Measurements from ENCODE around the gene IL26. TPM values are rescaled to one million over a fixed set of nuclear protein-coding genes. Genes with fewer than 3 reads are reported as not detected.

The IL26 gene
- total RNA-seq, 1 donor from 2014 or later, result not detected

- peaks cover 7% of the 10 kb centered on the region for H3K4me1 Mint-ChIP-seq
- POLR2A ChIA-PET, result interaction anchor here (1.1 kb wide), 1 partner anchor 10 kb away, joined by 3 read pairs; no protein-coding TSS in a partner anchor
- intact Hi-C loops (cut with micrococcal nuclease), result no loop called here
- H3K9me3 Mint-ChIP-seq, result no peaks in the 10 kb centered on the region
- CTCF ChIA-PET, result interaction anchor here (2.2 kb wide), 1 partner anchor 8 kb away, joined by 9 read pairs; no protein-coding TSS in a partner anchor
- ATAC-seq (ENCODE audit: low read depth), result no peak
- no peak overlapping the region for H3K4me3 Mint-ChIP-seq
- H3K27me3 Mint-ChIP-seq, result no peaks in the 10 kb centered on the region
- no peak for TF ChIP-seq CTCF (IDR thresholded peaks at IDR 0.05)
- DNase-seq, result no peak
- no peak overlapping the region for H3K27ac Mint-ChIP-seq
- no peaks in the 10 kb centered on the region for H3K36me3 Mint-ChIP-seq (ENCODE audit: low read depth)
Measured at GRCh38 chr12:68231229-68231628, 5.6 kb upstream of the IL26 start.

GRCh38 chr12:68229956-68230355, 4.3 kb upstream of the IL26 start:
- intact Hi-C loops (cut with micrococcal nuclease), result no loop called here
- no peaks in the 10 kb centered on the region for H3K27me3 Mint-ChIP-seq
- DNase-seq (no peak), ATAC-seq (ENCODE audit: low read depth) (no peak)
- TF ChIP-seq CTCF (IDR thresholded peaks at IDR 0.05), result no peak
- H3K36me3 Mint-ChIP-seq (ENCODE audit: low read depth), result no peaks in the 10 kb centered on the region
- ChIA-PET POLR2A (no interaction called here), CTCF (no interaction called here)
- H3K9me3 Mint-ChIP-seq, result no peaks in the 10 kb centered on the region
- H3K4me1 Mint-ChIP-seq, result no peaks in the 10 kb centered on the region
- H3K4me3 Mint-ChIP-seq, result no peak overlapping the region
- no peak overlapping the region for H3K27ac Mint-ChIP-seq

- POLR2A ChIA-PET, result no interaction called here
- no peaks in the 10 kb centered on the region for H3K36me3 Mint-ChIP-seq (ENCODE audit: low read depth)
- ATAC-seq (ENCODE audit: low read depth), result no peak
- TF ChIP-seq CTCF (IDR thresholded peaks at IDR 0.05), result no peak
- H3K9me3 Mint-ChIP-seq, result no peaks in the 10 kb centered on the region
- H3K4me3 Mint-ChIP-seq, result no peak overlapping the region
- CTCF ChIA-PET, result no interaction called here
- H3K27me3 Mint-ChIP-seq, result peaks cover 3% of the 10 kb centered on the region
- no peak overlapping the region for H3K27ac Mint-ChIP-seq
- H3K4me1 Mint-ChIP-seq, result peaks cover 5% of the 10 kb centered on the region
- intact Hi-C loops (cut with micrococcal nuclease), result no loop called here
- no peak for DNase-seq
Measured at GRCh38 chr12:68227356-68227755, 1.7 kb upstream of the IL26 start.

- Mint-ChIP-seq H3K4me1 (peaks cover 5% of the 10 kb centered on the region), H3K9me3 (no peaks in the 10 kb centered on the region), H3K27me3 (peaks cover 3% of the 10 kb centered on the region), H3K36me3 (ENCODE audit: low read depth) (no peaks in the 10 kb centered on the region), H3K4me3 (no peak overlapping the region), H3K27ac (no peak overlapping the region)
- no peak for TF ChIP-seq CTCF (IDR thresholded peaks at IDR 0.05)
- DNase-seq (no peak), ATAC-seq (ENCODE audit: low read depth) (no peak)
- intact Hi-C loops (cut with micrococcal nuclease), result loop anchor here (5.0 kb wide), 1 partner anchor 583 kb away; the partner anchor contains the start of gene MDM2
- ChIA-PET POLR2A (no interaction called here), CTCF (interaction anchor here (2.1 to 4.9 kb wide), 3 partner anchors 12 to 96 kb away, joined by 5 to 96 read pairs (median 26); no protein-coding TSS in a partner anchor)
Measured at GRCh38 chr12:68224613-68225285, 861 bp downstream of the IL26 start.

GRCh38 chr12:68223067-68223747, 2.4 kb downstream of the IL26 start:
- TF ChIP-seq CTCF (IDR thresholded peaks at IDR 0.05), result no peak
- H3K4me3 Mint-ChIP-seq, result peak overlapping the region; percentile 48
- intact Hi-C loops (cut with micrococcal nuclease), result loop anchor here (1.0 to 5.0 kb wide), 6 partner anchors 94 to 868 kb away; partner anchors contain the start of genes MDM2, NUP107 and SLC35E3
- H3K4me1 Mint-ChIP-seq, result peaks cover 5% of the 10 kb centered on the region
- peak; percentile 29 for DNase-seq
- peak; percentile 99 for ATAC-seq (ENCODE audit: low read depth)
- H3K27me3 Mint-ChIP-seq, result peaks cover 3% of the 10 kb centered on the region
- POLR2A ChIA-PET, result interaction anchor here (0.7 kb wide), 1 partner anchor 93 kb away, joined by 3 read pairs; no protein-coding TSS in a partner anchor
- CTCF ChIA-PET, result interaction anchor here (0.6 to 4.9 kb wide), 19 partner anchors 9 to 867 kb away, joined by 3 to 96 read pairs (median 4); no protein-coding TSS in a partner anchor
- H3K27ac Mint-ChIP-seq, result no peak overlapping the region
- H3K36me3 Mint-ChIP-seq (ENCODE audit: low read depth), result no peaks in the 10 kb centered on the region
- H3K9me3 Mint-ChIP-seq, result no peaks in the 10 kb centered on the region
